ENCODE results near the gene GNAS. TPM values are rescaled to one million over a fixed set of nuclear protein-coding genes. Genes with fewer than 3 reads are reported as not detected.

The GNAS gene
- total RNA-seq, 4 donors from 2014 or later: 334 to 513 (median 458) TPM

DNA sequence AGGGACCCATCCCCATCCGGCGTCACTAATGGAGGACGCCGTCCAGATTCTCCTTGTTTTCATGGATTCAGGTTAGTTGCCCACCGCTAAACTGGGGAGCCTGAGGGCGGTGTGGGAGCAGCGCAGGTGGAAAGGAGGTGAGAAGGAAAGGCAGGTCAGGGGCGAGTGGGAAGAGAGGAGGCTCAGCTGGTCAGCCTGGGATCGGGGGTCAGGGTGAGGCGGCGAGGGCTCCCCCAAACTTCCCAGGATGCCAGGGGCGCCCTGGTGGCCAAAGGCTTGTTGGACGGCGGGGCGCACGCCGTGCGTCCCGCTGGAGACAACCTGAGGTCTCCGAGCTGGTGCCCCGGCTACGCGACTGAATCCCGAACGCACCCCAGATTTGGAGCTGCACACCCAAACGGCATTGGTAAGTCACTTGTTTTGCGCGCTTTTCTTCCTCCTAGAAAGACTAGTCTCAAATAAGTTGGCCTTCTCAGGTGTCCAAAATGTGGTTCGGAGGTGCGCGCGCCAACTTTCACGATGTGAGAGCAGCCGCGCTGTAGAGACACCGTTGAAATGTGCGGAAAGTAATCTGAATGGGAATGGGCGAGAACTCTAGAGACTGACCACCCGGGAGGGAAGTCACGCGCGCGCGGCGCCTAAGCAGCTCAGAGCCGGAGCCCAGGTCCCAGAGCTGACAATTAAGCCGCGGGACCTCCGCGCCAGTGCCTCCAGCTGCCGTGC, 11.5 kb upstream of the GNAS start:
- Histone ChIP-seq H3K36me3 (no peaks in the 10 kb centered on the region), H3K27ac (no peak overlapping the region), H3K27me3 (peaks cover 0 to 96% (median 2%) of the 10 kb centered on the region in 4 donors), H3K4me1 (peaks cover 0 to 18% (median 3%) of the 10 kb centered on the region in 3 donors), H3K4me3 (no peak overlapping the region), H3K9me3 (no peaks in the 10 kb centered on the region)
- intact Hi-C loops (cut with DNase I): no loop called here
- TF ChIP-seq POLR2A (IDR thresholded peaks at IDR 0.05): no peak
- TF ChIP-seq, protein P1, sequence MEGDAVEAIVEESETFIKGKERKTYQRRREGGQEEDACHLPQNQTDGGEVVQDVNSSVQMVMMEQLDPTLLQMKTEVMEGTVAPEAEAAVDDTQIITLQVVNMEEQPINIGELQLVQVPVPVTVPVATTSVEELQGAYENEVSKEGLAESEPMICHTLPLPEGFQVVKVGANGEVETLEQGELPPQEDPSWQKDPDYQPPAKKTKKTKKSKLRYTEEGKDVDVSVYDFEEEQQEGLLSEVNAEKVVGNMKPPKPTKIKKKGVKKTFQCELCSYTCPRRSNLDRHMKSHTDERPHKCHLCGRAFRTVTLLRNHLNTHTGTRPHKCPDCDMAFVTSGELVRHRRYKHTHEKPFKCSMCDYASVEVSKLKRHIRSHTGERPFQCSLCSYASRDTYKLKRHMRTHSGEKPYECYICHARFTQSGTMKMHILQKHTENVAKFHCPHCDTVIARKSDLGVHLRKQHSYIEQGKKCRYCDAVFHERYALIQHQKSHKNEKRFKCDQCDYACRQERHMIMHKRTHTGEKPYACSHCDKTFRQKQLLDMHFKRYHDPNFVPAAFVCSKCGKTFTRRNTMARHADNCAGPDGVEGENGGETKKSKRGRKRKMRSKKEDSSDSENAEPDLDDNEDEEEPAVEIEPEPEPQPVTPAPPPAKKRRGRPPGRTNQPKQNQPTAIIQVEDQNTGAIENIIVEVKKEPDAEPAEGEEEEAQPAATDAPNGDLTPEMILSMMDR (IDR thresholded peaks at IDR 0.05): no peak
- 33 to 60% methylated on average over 15 to 27 of the region's 51 CpGs for WGBS, 2 donors
- no peak for DNase-seq

DNA sequence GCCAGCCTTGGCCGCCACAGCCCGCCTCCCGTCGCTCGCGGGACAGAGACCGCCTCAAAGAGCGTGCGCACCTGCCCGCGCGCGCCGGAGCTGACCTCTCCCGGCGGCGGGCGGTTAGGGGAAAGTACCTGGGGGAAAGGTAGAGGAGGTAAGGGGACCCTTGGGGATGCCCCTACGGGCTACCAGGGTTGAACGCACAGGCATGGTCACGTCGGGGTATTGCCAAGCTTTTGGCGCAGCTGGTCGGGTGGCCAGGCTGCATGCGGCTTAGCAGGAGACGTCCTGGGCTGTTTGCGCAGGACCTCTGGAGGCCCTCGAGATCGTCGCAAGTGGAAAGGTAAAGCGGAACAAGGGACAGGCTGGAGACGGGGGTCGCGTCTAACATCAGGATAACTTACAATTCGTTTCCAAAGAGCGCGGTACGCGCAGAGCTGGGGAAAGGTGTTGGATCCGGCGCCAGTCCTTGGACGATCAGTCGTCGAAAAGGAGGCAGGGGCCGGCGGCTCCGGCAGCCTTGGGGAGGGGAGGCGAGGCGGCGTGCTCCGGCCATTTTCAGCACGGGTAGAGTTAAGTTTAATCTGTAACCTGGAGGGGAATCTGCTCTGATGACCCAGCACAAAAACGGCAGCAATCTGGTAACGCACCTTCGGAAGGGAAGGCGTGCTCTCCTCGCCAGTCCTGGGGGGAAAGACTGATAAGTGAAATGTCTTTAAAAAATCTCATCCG, 10.8 kb upstream of the GNAS start:
- Histone ChIP-seq H3K27ac (no peak overlapping the region), H3K4me1 (peaks cover 0 to 18% (median 3%) of the 10 kb centered on the region in 3 donors), H3K36me3 (no peaks in the 10 kb centered on the region), H3K4me3 (no peak overlapping the region), H3K9me3 (no peaks in the 10 kb centered on the region), H3K27me3 (peaks cover 0 to 96% (median 2%) of the 10 kb centered on the region in 4 donors)
- TF ChIP-seq, protein P1 (IDR thresholded peaks at IDR 0.05): no peak
- TF ChIP-seq POLR2A (IDR thresholded peaks at IDR 0.05): no peak
- no peak for DNase-seq
- 41 to 62% methylated on average over 27 to 48 of the region's 58 CpGs for WGBS, 2 donors
- intact Hi-C loops (cut with DNase I): no loop called here

DNA sequence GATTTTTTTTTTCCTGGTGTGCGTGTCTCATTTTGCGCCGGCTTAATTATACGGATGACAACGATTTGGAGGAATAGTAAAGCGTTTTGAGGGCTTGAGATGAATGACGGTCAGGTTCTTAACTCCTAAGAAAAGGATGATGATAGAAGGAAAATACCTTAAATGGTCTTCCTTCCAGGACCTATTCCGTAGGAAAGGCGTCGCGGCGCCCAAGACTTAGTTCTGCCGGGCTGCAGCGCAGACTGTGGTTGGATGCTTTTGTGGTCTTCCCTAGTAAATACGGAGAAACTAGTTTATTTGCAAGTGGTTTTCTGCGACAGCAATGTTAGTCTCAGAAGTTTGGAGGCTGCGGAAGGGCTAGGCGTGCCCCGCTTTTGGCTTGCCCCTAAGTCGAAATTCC, 10.2 kb upstream of the GNAS start:
- Histone ChIP-seq H3K27me3 (peaks cover 0 to 93% (median 2%) of the 10 kb centered on the region in 4 donors), H3K4me1 (peaks cover 0 to 18% (median 3%) of the 10 kb centered on the region in 3 donors), H3K36me3 (no peaks in the 10 kb centered on the region), H3K27ac (no peak overlapping the region), H3K4me3 (no peak overlapping the region), H3K9me3 (no peaks in the 10 kb centered on the region)
- TF ChIP-seq POLR2A (IDR thresholded peaks at IDR 0.05): no peak
- TF ChIP-seq, protein P1 (IDR thresholded peaks at IDR 0.05): no peak
- intact Hi-C loops (cut with DNase I): no loop called here
- WGBS, 2 donors: 55 to 70% methylated on average over 19 to 20 of the region's 20 CpGs
- no peak for DNase-seq

DNA sequence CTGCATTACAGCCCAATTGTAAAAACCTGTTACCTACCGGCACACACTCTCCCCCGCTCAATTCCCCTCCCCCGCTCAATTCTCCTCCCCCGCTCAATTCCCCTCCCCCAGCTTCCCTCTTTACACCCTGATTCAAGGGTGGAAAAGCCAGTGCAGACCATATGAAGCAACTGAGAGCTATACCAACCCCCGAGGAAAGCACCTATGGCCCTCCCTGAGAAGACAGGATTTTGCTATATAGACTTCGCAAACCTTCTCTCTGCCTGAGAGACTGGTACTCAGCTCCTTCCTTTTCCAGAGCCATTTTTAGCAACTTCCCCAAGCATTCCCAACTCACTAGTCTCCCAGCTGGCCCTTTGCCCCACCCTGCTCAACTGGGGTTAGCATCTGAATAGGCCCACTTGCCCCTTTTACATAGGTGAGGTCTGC, 9.4 kb upstream of the GNAS start:
- Histone ChIP-seq H3K27me3 (peaks cover 0 to 92% (median 2%) of the 10 kb centered on the region in 4 donors), H3K36me3 (no peaks in the 10 kb centered on the region), H3K9me3 (no peaks in the 10 kb centered on the region), H3K4me1 (peaks cover 0 to 18% (median 3%) of the 10 kb centered on the region in 3 donors), H3K27ac (no peak overlapping the region), H3K4me3 (no peak overlapping the region)
- TF ChIP-seq POLR2A (IDR thresholded peaks at IDR 0.05): no peak
- TF ChIP-seq, protein P1 (IDR thresholded peaks at IDR 0.05): no peak
- intact Hi-C loops (cut with DNase I): no loop called here
- DNase-seq: no peak
- WGBS, 2 donors: 56 to 58% methylated on average over 3 to 6 of the region's 6 CpGs

DNA sequence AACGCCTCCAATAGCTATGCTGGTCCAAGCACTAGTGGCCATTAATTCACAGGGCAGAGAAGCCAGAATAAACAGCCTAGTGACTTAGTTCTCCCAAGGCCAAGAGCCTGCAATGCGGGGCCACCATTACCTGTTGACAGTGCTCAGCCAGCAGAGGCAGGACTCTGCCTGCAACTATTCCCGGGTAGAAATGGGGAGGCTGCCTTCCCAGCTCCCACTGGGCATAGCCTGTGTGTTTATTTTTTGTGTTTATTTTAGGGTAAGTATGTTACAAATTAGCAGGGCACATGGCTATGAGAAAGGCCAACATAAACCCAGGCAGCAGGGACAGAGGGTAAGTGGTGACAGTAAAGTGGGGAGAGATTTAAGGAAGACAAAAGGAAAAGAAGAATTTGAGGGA, 6.8 kb upstream of the GNAS start:
- Histone ChIP-seq H3K4me1 (peaks cover 0 to 1% (median 0%) of the 10 kb centered on the region in 3 donors), H3K27ac (no peak overlapping the region), H3K9me3 (no peaks in the 10 kb centered on the region), H3K4me3 (no peak overlapping the region), H3K36me3 (no peaks in the 10 kb centered on the region), H3K27me3 (peaks cover 0 to 92% (median 2%) of the 10 kb centered on the region in 4 donors)
- intact Hi-C loops (cut with DNase I): no loop called here
- no peak for TF ChIP-seq POLR2A (IDR thresholded peaks at IDR 0.05)
- TF ChIP-seq, protein P1 (IDR thresholded peaks at IDR 0.05): no peak
- no peak for DNase-seq
- 60 to 75% methylated on average over 2 to 3 of the region's 3 CpGs for WGBS, 2 donors

Data from esophagus squamous epithelium (tissue), 5 donors.